ENCODE results near the gene PFAS. TPM values are rescaled to one million over a fixed set of nuclear protein-coding genes. Genes with fewer than 3 reads are reported as not detected.

The PFAS gene
- total RNA-seq, 1 donor from 2014 or later: 37.2 TPM

DNA sequence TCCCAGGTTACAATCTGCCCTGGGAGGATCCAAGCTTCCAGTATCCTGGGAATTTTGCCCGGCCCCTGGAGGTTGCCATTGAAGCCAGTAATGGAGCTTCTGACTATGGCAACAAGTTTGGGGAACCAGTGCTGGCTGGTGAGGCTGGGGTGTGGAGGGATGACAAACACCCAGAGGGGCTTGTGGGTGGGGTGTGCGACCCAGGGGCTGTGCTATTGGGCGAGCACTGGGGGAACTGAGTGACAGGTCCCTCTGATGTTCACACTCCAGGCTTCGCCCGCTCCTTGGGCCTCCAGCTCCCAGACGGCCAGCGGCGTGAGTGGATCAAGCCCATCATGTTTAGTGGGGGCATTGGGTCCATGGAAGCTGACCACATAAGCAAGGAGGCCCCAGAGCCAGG, 8.7 kb downstream of the PFAS start:
- TF ChIP-seq, protein P1, sequence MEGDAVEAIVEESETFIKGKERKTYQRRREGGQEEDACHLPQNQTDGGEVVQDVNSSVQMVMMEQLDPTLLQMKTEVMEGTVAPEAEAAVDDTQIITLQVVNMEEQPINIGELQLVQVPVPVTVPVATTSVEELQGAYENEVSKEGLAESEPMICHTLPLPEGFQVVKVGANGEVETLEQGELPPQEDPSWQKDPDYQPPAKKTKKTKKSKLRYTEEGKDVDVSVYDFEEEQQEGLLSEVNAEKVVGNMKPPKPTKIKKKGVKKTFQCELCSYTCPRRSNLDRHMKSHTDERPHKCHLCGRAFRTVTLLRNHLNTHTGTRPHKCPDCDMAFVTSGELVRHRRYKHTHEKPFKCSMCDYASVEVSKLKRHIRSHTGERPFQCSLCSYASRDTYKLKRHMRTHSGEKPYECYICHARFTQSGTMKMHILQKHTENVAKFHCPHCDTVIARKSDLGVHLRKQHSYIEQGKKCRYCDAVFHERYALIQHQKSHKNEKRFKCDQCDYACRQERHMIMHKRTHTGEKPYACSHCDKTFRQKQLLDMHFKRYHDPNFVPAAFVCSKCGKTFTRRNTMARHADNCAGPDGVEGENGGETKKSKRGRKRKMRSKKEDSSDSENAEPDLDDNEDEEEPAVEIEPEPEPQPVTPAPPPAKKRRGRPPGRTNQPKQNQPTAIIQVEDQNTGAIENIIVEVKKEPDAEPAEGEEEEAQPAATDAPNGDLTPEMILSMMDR (conservative IDR thresholded peaks at IDR 0.05; ENCODE audit: low read depth, low read length): no peak
- H3K4me3 ChIP-seq (ENCODE audit: low read depth, low read length): no peak overlapping the region
- DNase-seq (ENCODE audit: low read depth): no peak

DNA sequence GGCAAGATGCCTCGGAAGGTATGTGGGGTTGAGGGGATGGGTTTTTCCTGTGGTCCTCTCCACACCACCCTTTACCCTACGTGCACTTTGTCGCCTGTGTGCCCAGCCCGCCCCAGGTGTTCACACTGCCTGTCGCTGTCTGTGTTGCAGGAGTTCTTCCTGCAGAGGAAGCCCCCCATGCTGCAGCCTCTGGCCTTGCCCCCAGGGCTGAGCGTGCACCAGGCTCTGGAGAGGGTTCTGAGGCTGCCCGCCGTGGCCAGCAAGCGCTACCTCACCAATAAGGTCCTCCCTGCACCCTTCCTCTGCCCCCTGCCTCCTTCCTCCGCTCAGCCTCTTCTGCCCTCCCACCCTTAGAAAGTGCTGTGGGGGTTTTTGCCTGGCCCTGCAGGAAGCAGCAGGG, 15.2 kb downstream of the PFAS start:
- no peak overlapping the region for H3K4me3 ChIP-seq (ENCODE audit: low read depth, low read length)
- TF ChIP-seq, protein P1 (conservative IDR thresholded peaks at IDR 0.05; ENCODE audit: low read depth, low read length): no peak
- no peak for DNase-seq (ENCODE audit: low read depth)

DNA sequence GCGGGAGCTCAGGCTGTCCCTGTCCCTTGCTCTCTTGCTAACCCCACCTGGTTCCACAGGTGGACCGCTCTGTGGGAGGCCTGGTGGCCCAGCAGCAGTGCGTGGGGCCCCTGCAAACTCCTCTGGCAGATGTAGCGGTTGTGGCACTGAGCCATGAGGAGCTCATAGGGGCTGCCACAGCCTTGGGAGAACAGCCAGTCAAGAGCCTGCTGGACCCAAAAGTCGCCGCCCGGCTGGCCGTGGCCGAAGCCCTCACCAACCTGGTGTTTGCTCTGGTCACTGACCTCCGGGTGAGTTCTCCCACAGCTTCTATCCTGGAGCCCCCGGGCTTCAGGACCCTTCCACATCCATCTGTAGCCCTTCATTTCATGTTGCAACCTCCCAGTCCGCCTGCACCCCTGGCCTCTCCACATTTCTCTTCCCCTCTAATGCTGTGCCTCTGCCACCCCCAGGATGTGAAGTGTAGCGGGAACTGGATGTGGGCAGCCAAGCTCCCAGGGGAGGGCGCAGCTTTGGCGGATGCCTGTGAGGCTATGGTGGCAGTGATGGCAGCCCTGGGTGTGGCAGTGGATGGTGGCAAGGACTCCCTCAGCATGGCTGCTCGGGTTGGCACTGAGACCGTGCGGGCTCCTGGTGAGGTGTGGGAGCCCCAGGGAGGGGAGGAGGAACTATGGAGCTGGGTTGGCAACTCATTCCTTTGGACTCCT, 15.9 kb downstream of the PFAS start:
- TF ChIP-seq, protein P1 (conservative IDR thresholded peaks at IDR 0.05; ENCODE audit: low read depth, low read length): no peak
- DNase-seq (ENCODE audit: low read depth): no peak
- H3K4me3 ChIP-seq (ENCODE audit: low read depth, low read length): no peak overlapping the region

DNA sequence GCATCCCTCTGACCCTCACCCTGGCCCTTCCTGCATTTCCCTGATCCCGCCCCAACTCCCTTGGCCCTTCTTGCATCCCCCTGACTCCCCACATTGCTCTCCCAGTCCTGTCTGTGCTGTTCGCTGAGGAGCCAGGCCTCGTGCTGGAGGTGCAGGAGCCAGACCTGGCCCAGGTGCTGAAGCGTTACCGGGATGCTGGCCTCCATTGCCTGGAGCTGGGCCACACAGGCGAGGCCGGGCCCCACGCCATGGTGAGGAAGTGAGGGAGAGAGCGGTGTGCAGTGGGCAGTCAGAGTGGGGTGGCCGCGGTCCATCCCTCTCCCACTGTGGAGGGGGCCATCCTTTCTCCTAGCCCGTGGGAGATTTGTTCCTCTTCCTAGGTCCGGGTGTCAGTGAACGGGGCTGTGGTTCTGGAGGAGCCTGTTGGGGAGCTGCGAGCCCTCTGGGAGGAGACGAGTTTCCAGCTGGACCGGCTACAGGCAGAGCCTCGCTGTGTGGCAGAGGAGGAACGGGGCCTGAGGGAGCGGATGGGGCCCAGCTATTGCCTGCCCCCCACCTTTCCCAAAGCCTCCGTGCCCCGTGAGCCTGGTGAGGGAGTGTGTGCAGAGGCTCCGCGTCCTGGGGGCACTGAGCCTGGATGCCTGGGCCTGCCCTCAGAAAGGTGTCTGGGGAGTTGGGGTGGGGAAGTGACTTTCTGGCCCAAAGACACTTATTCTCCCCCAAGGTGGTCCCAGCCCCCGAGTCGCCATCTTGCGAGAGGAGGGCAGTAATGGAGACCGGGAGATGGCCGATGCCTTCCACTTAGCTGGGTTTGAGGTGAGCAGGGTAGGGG, 17.8 kb downstream of the PFAS start:
- DNase-seq (ENCODE audit: low read depth): no peak
- no peak overlapping the region for H3K4me3 ChIP-seq (ENCODE audit: low read depth, low read length)
- TF ChIP-seq, protein P1 (conservative IDR thresholded peaks at IDR 0.05; ENCODE audit: low read depth, low read length): no peak

DNA sequence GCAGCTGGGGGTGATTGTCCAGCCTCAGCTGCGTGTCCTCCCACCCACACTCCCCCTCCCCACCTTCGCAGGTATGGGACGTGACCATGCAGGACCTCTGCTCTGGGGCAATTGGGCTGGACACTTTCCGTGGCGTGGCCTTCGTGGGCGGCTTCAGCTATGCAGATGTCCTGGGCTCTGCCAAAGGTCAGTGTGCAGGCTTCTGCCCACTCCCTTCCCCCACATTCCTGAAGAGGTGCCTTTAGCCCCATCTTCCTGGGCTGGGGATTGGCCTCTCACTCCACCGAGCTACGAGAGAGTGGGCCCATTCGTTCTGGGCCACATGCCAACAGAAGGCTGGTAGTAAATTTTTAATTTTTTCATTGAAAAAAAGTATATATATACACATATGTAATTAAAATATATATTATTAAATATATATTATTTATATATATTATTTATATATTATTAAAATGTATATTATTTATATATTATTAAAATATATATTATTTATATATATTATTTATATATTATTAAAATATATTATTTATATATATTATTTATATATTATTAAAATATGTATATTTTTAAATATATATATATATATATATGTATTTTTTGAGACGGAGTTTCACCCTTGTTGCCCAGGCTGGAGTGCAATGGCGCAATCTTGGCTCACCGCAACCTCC, 18.5 kb downstream of the PFAS start:
- no peak overlapping the region for H3K4me3 ChIP-seq (ENCODE audit: low read depth, low read length)
- no peak for DNase-seq (ENCODE audit: low read depth)
- TF ChIP-seq, protein P1 (conservative IDR thresholded peaks at IDR 0.05; ENCODE audit: low read depth, low read length): no peak

DNA sequence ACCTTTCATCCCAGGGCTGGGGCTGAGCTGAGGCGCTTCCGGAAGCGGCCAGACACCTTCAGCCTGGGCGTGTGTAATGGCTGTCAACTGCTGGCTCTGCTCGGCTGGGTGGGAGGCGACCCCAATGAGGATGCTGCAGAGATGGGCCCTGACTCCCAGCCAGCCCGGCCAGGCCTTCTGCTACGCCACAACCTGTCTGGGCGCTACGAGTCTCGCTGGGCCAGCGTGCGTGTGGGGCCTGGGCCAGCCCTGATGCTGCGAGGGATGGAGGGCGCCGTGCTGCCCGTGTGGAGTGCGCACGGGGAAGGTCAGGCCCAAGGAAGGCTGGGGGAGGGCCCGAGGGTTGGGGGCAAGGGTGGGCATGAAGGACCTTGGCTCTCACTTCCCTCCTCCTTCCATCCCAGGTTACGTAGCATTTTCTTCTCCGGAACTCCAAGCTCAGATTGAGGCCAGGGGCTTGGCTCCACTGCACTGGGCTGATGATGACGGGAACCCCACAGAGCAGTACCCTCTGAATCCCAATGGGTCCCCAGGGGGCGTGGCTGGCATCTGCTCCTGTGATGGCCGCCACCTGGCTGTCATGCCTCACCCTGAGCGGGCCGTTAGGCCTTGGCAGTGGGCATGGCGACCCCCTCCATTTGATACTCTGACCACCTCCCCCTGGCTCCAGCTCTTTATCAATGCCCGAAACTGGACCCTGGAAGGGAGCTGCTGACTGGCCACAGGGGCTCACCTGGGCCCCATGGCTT, 19.6 kb downstream of the PFAS start:
- TF ChIP-seq, protein P1 (conservative IDR thresholded peaks at IDR 0.05; ENCODE audit: low read depth, low read length): no peak
- H3K4me3 ChIP-seq (ENCODE audit: low read depth, low read length): no peak overlapping the region
- DNase-seq (ENCODE audit: low read depth): no peak

Measured in epithelial cell of proximal tubule (primary cell).